Heart left ventricle (tissue), 13 donors: ENCODE measurements around the gene LHX8.

Experiments used
- CTCF ChIP-seq, 12 donors: fragments of 200-600 bp; sonication (generic) in 4 of 12; IDR thresholded peaks; one replicate each; pipeline versions ENCODE4 v1.5.0 to v1.8.0; 2018 to 2022; ENCODE audit warnings: antibody characterized with exemption in 12 of 12, mild to moderate bottlenecking in 5 of 12
- POLR2A ChIP-seq, 2 donors: fragments of 450-650 bp; IDR thresholded peaks; one replicate each; pipeline ENCODE4 v1.6.1; 2017; ENCODE audit warnings: antibody characterized with exemption in 2 of 2, mild to moderate bottlenecking in 2 of 2, moderate library complexity in 2 of 2
- donor health status: ischemic (EF 13 %, LVEDD 7.1; RV severe dilation, severe dysfunction).
- donor health status: DM: no; HTN: yes; CAD: no.
- donor health status: DM: no; HTN: no; CAD: no.
- donor health status: ischemic (EF 25% LVEDD 6.9; RV normal size, moderate dysfunction).
- donor health status: ischemic (EF 25% LVEDD 5.7; RV mildly dilated, moderate dysfunction).
- donor health status: ischemic (EF 35%, LVEDD 5.7; RV mildly dilated, moderate dysfunction).
- donor health status: nonischemic (EF 11% LVEDD 7.7; RV severe dilation, severe dysfunction).
- donor health status: DM: yes; HTN: yes; CAD: no.
- donor health status: PGD.
- donor health status: ischemic (EF 29% LVEDD 5.4; RV normal size, mild dysfunction).
- donor health status: nonischemic (EF 23%, LVEDD 6.1; RV moderate dilation, normal function).

GRCh38 chr1:75123756-75124155, 10.4 kb upstream of the LHX8 start:
- TF ChIP-seq CTCF (IDR thresholded peaks at IDR 0.05) (no peak), POLR2A (IDR thresholded peaks at IDR 0.05) (no peak)
